Adrenal gland (tissue), 5 donors: ENCODE measurements around the gene MBP.

ENCODE experiments used
- POLR2A ChIP-seq, 2 donors: fragments of 450-650 bp; IDR thresholded peaks; one replicate each; pipeline ENCODE4 v1.6.1; 2017; ENCODE audit warnings: antibody characterized with exemption in 2 of 2, mild to moderate bottlenecking in 2 of 2, moderate library complexity in 1 of 2
- TF ChIP-seq, protein P1 (sequence below), 6 experiments: fragments of 450-650 bp in 4 of 6; fragments of 200-600 bp in 2 of 6; sonication (generic) in 1 of 6; IDR thresholded peaks; 1 replicate in 5 of 6; 2 replicates in 1 of 6; pipeline versions ENCODE4 v1.5.1 to v1.8.0; 2016 to 2021; ENCODE audit warnings: antibody characterized with exemption in 6 of 6, mild to moderate bottlenecking in 2 of 6, moderate library complexity in 1 of 6
- donor health status: DM: no; HTN: no; CAD: no.

GRCh38 chr18:77062518-77063003 lies 70.0 kb downstream of the MBP start:
- TF ChIP-seq POLR2A (IDR thresholded peaks at IDR 0.05), result no peak
- TF ChIP-seq, protein P1, sequence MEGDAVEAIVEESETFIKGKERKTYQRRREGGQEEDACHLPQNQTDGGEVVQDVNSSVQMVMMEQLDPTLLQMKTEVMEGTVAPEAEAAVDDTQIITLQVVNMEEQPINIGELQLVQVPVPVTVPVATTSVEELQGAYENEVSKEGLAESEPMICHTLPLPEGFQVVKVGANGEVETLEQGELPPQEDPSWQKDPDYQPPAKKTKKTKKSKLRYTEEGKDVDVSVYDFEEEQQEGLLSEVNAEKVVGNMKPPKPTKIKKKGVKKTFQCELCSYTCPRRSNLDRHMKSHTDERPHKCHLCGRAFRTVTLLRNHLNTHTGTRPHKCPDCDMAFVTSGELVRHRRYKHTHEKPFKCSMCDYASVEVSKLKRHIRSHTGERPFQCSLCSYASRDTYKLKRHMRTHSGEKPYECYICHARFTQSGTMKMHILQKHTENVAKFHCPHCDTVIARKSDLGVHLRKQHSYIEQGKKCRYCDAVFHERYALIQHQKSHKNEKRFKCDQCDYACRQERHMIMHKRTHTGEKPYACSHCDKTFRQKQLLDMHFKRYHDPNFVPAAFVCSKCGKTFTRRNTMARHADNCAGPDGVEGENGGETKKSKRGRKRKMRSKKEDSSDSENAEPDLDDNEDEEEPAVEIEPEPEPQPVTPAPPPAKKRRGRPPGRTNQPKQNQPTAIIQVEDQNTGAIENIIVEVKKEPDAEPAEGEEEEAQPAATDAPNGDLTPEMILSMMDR (IDR thresholded peaks at IDR 0.05), result no peak
